Skeletal muscle cell (primary cell): Measurements from ENCODE around the gene GRIP1.
"Not testable (repeated sequence)": the region's sequence is repeated elsewhere in the genome, so short reads cannot be mapped to it uniquely, and the experiment has no call there.

Experiments used
- DNase-seq: peaks from one replicate; pipeline ENCODE4 v3.0.0-alpha.2; 2010; ENCODE audit warnings: low read depth
- H3K4me3 ChIP-seq: 2 replicates; pipeline ENCODE4 v1.5.1; 2011; ENCODE audit warnings: low read depth, mild to moderate bottlenecking, control low read depth, low read length, moderate library complexity

Gene GRIP1

DNA sequence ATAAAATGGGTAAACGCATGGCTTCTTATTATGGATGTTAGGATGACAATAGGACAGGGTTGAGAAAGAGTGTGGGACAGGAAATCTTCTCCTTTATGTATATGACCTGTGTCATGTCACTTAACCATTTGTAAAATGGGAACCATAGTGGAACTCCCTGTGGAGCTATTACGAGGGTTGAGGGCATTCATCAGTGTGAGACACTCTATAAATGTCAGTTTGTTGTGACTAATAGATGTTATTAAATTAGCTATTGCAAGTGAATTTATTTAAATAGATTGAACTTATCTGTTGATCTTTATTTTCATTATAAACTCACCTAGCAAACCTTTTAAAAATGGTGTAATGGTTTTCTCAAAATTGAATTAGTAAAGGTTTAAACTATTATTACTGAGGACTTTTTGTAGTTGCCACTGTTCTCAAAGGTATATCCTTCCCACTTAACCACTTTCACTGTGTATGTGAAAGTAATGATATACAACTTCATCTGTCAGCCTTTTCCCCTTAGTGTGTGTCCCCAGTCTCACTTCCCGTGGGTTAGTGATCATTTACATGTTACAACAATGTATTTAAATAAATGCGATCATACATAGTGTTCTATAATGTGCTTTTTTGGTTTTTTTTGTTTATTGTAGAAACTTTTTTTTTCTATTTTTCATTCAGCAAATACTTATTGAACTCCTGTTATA lies 359.5 kb downstream of the GRIP1 start:
- no peak for DNase-seq
- no peak overlapping the region for H3K4me3 ChIP-seq

DNA sequence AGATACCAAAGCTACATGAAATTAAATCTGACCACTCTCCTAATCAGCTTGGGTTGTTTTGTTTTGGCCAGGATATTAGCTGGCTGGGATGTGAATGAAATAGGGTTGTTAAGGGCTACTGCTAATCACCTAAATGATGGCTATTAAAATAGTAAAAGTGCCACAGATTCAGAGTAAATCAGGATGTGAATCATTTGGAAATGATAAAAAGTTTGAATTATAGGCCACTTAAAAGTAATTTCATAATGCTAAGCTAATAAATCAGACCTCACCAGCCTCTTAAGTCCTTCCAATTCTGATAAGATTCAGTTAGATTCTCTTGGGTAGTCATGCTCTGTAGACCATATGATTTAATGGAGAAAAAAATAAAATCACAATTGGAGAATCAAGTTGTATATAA lies 364.6 kb downstream of the GRIP1 start:
- no peak overlapping the region for H3K4me3 ChIP-seq
- DNase-seq = no peak

DNA sequence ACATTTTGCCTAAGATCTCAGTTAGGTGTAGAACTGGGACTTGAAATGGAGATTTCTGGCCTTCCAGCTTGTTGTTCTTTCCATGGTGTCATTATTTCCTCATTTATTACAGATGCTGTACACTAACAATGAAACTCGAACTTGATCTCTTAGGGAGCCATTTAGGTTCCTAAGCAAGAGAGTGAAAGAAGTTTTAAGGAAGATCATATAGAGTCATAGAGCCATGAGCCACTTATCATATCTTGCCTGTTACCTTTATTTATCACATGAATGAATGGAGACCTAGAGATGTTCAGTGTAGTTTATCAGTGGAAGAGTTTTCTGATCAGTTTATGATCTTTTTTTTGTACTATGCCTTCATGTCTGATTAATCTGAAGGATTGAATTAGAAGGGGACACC lies 366.7 kb downstream of the GRIP1 start:
- H3K4me3 ChIP-seq = no peak overlapping the region
- DNase-seq = no peak

DNA sequence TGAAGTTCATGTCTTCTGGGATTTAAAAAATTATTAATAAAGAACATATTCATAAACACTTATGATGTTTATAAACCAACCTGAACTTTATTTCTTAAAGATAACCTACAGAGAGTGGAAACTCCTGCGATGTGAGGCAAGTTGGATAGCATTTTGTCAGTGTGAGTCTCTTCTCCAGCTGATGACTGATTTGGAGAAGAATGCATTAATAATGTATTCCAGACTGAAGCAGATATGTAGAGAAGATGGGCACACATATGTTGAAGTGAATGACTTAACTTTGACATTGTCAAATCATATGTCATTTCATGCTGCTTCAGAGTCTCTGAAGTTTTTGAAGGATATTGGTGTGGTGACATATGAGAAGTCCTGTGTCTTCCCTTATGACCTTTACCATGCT lies 369.3 kb downstream of the GRIP1 start:
- no peak for DNase-seq
- H3K4me3 ChIP-seq = no peak overlapping the region

DNA sequence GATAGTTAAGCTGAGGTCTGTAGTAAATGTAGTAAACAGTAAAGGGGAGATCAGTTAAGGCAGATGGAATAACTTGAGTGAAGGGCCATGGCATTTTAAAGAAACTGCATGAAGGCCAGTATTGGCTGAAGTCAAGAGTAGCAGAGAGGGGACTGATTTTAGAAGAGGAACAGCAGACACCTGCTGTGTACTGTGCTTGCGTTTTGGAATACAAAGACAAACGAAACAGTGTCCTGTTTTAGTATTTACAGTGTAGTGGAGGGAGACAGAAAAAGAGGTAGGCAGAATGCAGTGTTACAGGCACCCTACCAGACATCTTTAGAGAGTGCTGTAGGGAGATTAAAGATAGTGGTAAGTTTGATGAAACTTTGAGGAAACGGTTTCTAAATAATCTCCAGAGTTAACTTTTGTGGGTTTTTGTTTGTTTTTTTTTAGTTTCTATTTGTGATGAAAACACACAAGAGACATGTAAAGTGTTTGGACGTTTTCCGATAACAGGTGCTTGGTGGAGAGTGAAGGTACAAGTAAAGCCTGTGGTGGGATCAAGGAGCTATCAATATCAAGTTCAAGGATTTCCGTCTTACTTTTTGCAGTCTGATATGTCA lies 374.5 kb downstream of the GRIP1 start:
- H3K4me3 ChIP-seq = no peak overlapping the region
- DNase-seq = no peak

DNA sequence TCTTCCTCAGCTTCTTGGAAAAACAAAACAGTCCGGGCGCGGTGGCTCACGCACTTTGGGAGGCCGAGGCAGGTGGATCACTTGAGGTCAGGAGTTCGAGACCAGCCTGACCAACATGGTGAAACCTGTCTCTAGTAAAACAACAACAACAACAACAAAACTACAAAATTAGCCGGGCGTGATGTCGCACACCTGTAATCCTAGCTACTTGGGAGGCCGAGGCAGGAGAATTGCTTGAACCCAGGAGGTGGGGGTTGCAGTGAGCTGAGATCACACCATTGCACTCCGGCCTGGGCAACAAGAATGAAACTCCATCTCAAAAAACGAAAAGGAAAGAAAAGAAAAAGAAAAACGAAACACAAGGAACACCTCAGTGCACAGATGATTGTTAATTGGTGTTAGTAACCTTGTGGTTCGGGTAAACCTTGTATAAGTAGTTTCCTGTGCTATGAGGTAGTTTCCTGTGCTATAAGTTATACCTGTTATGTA lies 375.5 kb downstream of the GRIP1 start:
- peak overlapping the region; percentile 74 for H3K4me3 ChIP-seq
- DNase-seq = not testable (repeated sequence)

DNA sequence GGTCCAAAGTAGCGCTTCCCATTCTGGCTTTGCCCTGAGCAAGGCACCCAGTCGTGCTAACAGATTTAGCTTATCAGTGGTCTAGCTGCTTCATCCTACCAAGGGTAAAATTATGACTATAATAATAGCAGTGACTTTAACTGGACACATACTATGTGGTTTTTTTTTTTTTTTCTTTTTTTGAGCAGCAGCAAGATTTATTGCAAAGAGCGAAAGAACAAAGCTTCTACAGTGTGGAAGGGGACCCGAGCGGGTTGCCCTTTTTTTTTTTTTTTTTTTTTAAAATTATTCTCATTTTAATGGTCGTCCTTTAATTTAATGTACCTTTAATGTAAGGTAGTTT lies 376.1 kb downstream of the GRIP1 start:
- DNase-seq = no peak
- peak overlapping the region; percentile 74 for H3K4me3 ChIP-seq

DNA sequence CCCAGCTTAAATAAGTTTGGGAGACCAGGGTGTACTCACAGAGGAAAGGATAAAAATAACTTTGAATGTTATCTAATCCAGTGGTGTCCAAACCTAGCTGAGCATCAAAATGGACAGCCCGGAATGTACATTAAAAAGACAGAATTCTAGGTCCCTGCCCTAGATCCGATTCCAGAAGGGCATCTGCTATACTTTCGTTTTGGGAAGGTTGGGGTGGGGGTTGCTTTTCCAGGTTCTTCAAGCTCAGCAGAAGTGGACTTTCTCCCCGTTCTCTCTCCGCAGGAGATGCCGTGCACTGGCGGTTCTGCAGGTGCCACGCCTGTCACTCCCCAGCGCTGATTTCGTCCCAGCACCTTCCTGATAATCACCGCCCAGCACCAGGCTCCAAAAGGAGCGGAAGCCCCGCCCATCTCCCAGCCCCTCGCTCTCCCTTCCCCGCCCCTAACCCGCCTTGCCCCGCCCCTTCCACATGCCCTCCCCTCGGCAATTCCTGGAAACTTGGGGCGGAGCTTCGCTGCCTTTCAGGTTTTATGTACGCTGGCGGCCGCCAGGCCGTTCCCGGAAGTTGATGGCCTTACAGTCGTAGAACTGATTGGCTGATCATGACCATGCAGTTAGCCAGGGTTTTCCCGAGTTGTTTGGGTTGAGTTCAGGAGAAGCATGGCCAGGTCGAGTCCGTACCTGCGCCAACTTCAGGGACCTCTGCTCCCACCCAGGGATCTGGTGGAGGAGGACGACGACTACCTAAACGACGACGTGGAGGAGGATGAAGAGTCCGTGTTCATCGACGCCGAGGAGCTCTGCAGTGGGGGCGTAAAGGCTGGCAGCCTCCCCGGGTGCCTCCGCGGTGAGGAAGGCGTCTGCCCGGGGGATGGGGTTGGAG lies 376.7 kb downstream of the GRIP1 start, which contains the start of gene HELB:
Gene HELB (plus strand): TSS at position 550 of the 883 bp plus-strand sequence. CDS start 111 bp downstream, at position 661.
- DNase-seq = peak; percentile 82
- H3K4me3 ChIP-seq = peak within 1 kb of the TSS; percentile 74

DNA sequence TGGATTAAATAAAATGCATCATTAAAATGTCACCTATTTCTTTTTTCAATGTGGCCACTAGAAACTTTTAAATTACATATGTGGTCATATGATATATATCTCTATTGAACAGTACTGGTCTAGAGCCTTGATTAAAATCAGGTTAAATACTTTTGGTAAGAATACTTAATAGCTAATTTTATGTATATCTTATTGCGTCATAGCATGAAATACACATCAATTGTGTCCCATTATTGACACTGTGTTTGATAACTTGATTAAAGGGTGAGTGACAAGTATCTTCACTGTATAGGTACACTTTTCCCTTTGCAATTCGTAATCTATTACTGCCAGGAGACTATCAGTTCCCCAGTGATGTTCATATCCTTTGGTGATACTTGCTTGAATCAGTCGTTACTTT lies 381.0 kb downstream of the GRIP1 start:
- H3K4me3 ChIP-seq = no peak overlapping the region
- DNase-seq = no peak
